A549 (cell line): ENCODE data around the gene COPRS. TPM values are rescaled to one million over a fixed set of nuclear protein-coding genes. Genes with fewer than 3 reads are reported as not detected.

Experiments
- ATAC-seq, 2 experiments: fragments of 200-7000 bp in 1 of 2; fragments of >200 bp in 1 of 2; cut with Nextera tagmentation in 1 of 2; cut with Tn5 transposase in 1 of 2; 3 replicates each; pipeline versions ENCODE4 v1.8.0 to v1.9.1; 2018 to 2020; ENCODE audit warnings: mild to moderate bottlenecking in 1 of 2, moderate library complexity in 1 of 2
- CTCF ChIA-PET: fragments of 300-600 bp; sonication (Branson Sonifier 250); formaldehyde crosslinking; extraction: SDS; loops from one replicate; lab custom pipeline; 2021; ENCODE audit warnings: antibody characterized with exemption, inconsistent platforms; lab: Yijun Ruan, JAX
- POLR2A ChIA-PET: fragments of 350-600 bp; formaldehyde crosslinking; extraction: SDS; loops from one replicate; lab custom pipeline; 2021; ENCODE audit warnings: antibody characterized with exemption, inconsistent platforms; lab: Yijun Ruan, JAX
- DNase-seq, 2 experiments: peaks; one replicate each; pipeline versions ENCODE4 v3.0.0 to v3.0.0-alpha.2; 2011 to 2016; ENCODE audit warnings: low read depth in 1 of 2, low spot score in 1 of 2
- FAIRE-seq: peaks from 2 replicates; lab custom pipeline; 2011; peaks lifted over from hg19 to GRCh38; lab: Jason Lieb, UNC
- H3K27ac ChIP-seq, 2 experiments: fragments of >200 bp; sonication (Bioruptor Twin); formaldehyde crosslinking; 3 replicates each; pipeline ENCODE4 v1.5.1; 2016 to 2017
- H3K4me1 ChIP-seq: fragments of >200 bp; sonication (Bioruptor Twin); formaldehyde crosslinking; 3 replicates; pipeline ENCODE4 v1.6.1; 2016
- H3K4me2 ChIP-seq: fragments of >200 bp; sonication (Bioruptor Twin); formaldehyde crosslinking; 3 replicates; pipeline ENCODE4 v1.6.1; 2016
- H3K4me3 ChIP-seq: fragments of >200 bp; sonication (Bioruptor Twin); formaldehyde crosslinking; 3 replicates; pipeline ENCODE4 v1.5.1; 2016
- H3K9me3 ChIP-seq: fragments of >200 bp; sonication (Bioruptor Twin); formaldehyde crosslinking; 3 replicates; pipeline ENCODE4 v1.6.1; 2016
- CBX2 ChIP-seq: fragments of 200-600 bp; sonication (generic); IDR thresholded peaks from 2 replicates; pipeline ENCODE4 v1.6.1; 2016; ENCODE audit warnings: low read depth, mild to moderate bottlenecking, borderline replicate concordance
- CBX8 ChIP-seq: fragments of 200-600 bp; sonication (generic); IDR thresholded peaks from 2 replicates; pipeline ENCODE4 v1.6.1; 2016
- CHD4 ChIP-seq: fragments of 200-600 bp; sonication (generic); IDR thresholded peaks from 2 replicates; pipeline ENCODE4 v1.6.1; 2016; ENCODE audit warnings: antibody characterized with exemption, mild to moderate bottlenecking, borderline replicate concordance
- EHF ChIP-seq: fragments of 250-450 bp; sonication (Bioruptor Pico); IDR thresholded peaks from 2 replicates; pipeline ENCODE4 v1.5.0; 2020; ENCODE audit warnings: mild to moderate bottlenecking
- EP300 ChIP-seq, 2 experiments: fragments of >200 bp; sonication (Bioruptor Twin); formaldehyde crosslinking; IDR thresholded peaks; 2 replicates in 1 of 2; 3 replicates in 1 of 2; pipeline ENCODE4 v1.6.1; 2016 to 2017
- ESRRA ChIP-seq: fragments of 150-350 bp; IDR thresholded peaks from 2 replicates; pipeline ENCODE4 v1.6.1; 2014; ENCODE audit warnings: mild to moderate bottlenecking, low read length, borderline replicate concordance
- HOXB13 ChIP-seq: fragments of 250-450 bp; sonication (Bioruptor Pico); IDR thresholded peaks from 2 replicates; pipeline ENCODE4 v1.5.0; 2020; ENCODE audit warnings: low read depth, mild to moderate bottlenecking, moderate library complexity
- JUNB ChIP-seq: fragments of >200 bp; sonication (Bioruptor Twin); formaldehyde crosslinking; IDR thresholded peaks from 2 replicates; pipeline ENCODE4 v1.6.1; 2016
- MAZ ChIP-seq: fragments of 150-350 bp; IDR thresholded peaks from 2 replicates; pipeline ENCODE4 v1.6.1; 2014; ENCODE audit warnings: antibody characterized with exemption, low read depth, low read length, borderline replicate concordance
- NFE2L2 ChIP-seq: fragments of 150-350 bp; conservative IDR thresholded peaks from 2 replicates; pipeline ENCODE4 v1.6.1; 2014; ENCODE audit warnings: low read length
- NPAS2 ChIP-seq: fragments of 250-450 bp; sonication (Bioruptor Pico); IDR thresholded peaks from 2 replicates; pipeline ENCODE4 v1.8.0; 2022; ENCODE audit warnings: mild to moderate bottlenecking, moderate library complexity, borderline replicate concordance
- POLR2AphosphoS2 ChIP-seq: conservative IDR thresholded peaks from 2 replicates; pipeline ENCODE4 v1.6.1; 2012; ENCODE audit warnings: low read length, improper control_type of control experiment, inconsistent platforms
- RAD21 ChIP-seq, 2 experiments: fragments of >200 bp in 1 of 2; sonication (Bioruptor Twin) in 1 of 2; formaldehyde crosslinking in 1 of 2; IDR thresholded peaks in 1 of 2; conservative IDR thresholded peaks in 1 of 2; 2 replicates in 1 of 2; 3 replicates in 1 of 2; pipeline ENCODE4 v1.6.1; 2012 to 2018; ENCODE audit warnings: inconsistent platforms in 1 of 2
- RARB ChIP-seq: fragments of 250-450 bp; sonication (Bioruptor Pico); IDR thresholded peaks from 2 replicates; pipeline ENCODE4 v1.8.0; 2021; ENCODE audit warnings: mild to moderate bottlenecking, moderate library complexity
- SMC3 ChIP-seq: fragments of >200 bp; sonication (Bioruptor Twin); formaldehyde crosslinking; IDR thresholded peaks from 3 replicates; pipeline ENCODE4 v1.6.1; 2018; ENCODE audit warnings: inconsistent platforms
- TFCP2L1 ChIP-seq: fragments of 250-450 bp; sonication (Bioruptor Pico); IDR thresholded peaks from 2 replicates; pipeline ENCODE4 v1.5.0; 2021; ENCODE audit warnings: mild to moderate bottlenecking
- ZFP36 ChIP-seq: fragments of 450-650 bp; IDR thresholded peaks from 2 replicates; pipeline ENCODE4 v1.6.1; 2014; ENCODE audit warnings: borderline replicate concordance; ENCODE audit not compliant: partially characterized antibody
- ZNF302 ChIP-seq: fragments of 250-450 bp; sonication (Bioruptor Pico); IDR thresholded peaks from 2 replicates; pipeline ENCODE4 v1.9.0; 2021; ENCODE audit warnings: inconsistent platforms, mild to moderate bottlenecking, moderate library complexity
- ZSCAN20 ChIP-seq: fragments of 250-450 bp; sonication (Bioruptor Pico); IDR thresholded peaks from 2 replicates; pipeline ENCODE4 v1.8.0; 2022; ENCODE audit warnings: mild to moderate bottlenecking, moderate library complexity
- WGBS: methylation state at CpG from one replicate; pipeline ENCODE4 v1.1.6; 2017; ENCODE audit errors: missing lambda C conversion rate; 5-methylcytosine and 5-hydroxymethylcytosine counted together
- polyA plus RNA-seq, 4 experiments: library from polyadenylated mRNA; depleted of rRNA in 3 of 4; stranded (reverse); fragments of >200 nt; fragmentation: RNase III in 1 of 4; extraction: RNeasy Plus Mini Kit Qiagen cat#74134 plus additional on column Dnase treatment in 1 of 4; gene quantifications; 2 replicates in 3 of 4; 3 replicates in 1 of 4; pipeline ENCODE4 v1.2.3, GENCODE V29; 2011 to 2017
- TF ChIP-seq, protein P1 (sequence below): fragments of 250-450 bp; sonication (Bioruptor Pico); IDR thresholded peaks from 2 replicates; pipeline ENCODE4 v1.5.0; 2021; ENCODE audit warnings: mild to moderate bottlenecking, moderate library complexity, borderline replicate concordance
- TF ChIP-seq, protein P2 (sequence below): fragments of 250-450 bp; sonication (Bioruptor Pico); IDR thresholded peaks from 2 replicates; pipeline ENCODE4 v1.5.0; 2020; ENCODE audit warnings: low read depth, mild to moderate bottlenecking, moderate library complexity
- TF ChIP-seq, protein P3 (sequence below): fragments of >200 bp; sonication (Bioruptor Twin); formaldehyde crosslinking; IDR thresholded peaks from 3 replicates; pipeline ENCODE4 v1.6.1; 2016
- TF ChIP-seq, protein P4 (sequence below): IDR thresholded peaks from 2 replicates; pipeline ENCODE4 v1.6.1; 2012
- TF ChIP-seq, protein P5 (sequence below): fragments of 450-650 bp; IDR thresholded peaks from 2 replicates; pipeline ENCODE4 v1.6.1; 2014; ENCODE audit warnings: antibody characterized with exemption
- TF ChIP-seq, protein P6 (sequence below): fragments of >200 bp; sonication (Bioruptor Twin); formaldehyde crosslinking; IDR thresholded peaks from 2 replicates; pipeline ENCODE4 v1.6.1; 2016

Gene COPRS
- polyA plus RNA-seq, 2 of the 4 experiments (the other 2 are of a cell fraction): 80.5 to 98.3 TPM

DNA sequence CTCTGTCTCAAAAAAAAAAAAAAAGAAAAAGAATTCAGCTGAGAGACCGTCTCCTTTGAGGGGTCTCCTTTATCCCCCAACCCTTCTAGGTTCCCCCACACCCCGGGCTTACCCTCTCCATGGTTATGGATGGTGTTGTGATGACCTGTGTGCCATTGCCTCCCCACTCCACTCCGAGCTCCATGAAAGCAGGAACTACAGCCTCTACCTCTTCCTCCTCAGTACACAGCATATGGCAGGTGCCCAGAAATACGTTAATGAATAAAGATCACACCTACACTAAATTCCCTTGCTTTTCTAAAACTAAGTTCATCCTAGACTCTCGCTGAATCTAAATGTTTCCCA lies 17.2 kb downstream of the COPRS start:
- H3K4me1 ChIP-seq: peaks cover 10% of the 10 kb centered on the region; the same call in 2 of the 3 replicates
- TF ChIP-seq RARB (CRISPR knock-in tag) (no peak), ZNF302 (CRISPR knock-in tag) (no peak), HOXB13 (CRISPR knock-in tag) (no peak), CBX2 (no peak), CHD4 (no peak), EP300 (IDR thresholded peaks at IDR 0.05) (no peak), NPAS2 (CRISPR knock-in tag) (no peak), NFE2L2 (no peak), TFCP2L1 (CRISPR knock-in tag) (no peak), MAZ (no peak), JUNB (no peak)
- TF ChIP-seq, protein P1, sequence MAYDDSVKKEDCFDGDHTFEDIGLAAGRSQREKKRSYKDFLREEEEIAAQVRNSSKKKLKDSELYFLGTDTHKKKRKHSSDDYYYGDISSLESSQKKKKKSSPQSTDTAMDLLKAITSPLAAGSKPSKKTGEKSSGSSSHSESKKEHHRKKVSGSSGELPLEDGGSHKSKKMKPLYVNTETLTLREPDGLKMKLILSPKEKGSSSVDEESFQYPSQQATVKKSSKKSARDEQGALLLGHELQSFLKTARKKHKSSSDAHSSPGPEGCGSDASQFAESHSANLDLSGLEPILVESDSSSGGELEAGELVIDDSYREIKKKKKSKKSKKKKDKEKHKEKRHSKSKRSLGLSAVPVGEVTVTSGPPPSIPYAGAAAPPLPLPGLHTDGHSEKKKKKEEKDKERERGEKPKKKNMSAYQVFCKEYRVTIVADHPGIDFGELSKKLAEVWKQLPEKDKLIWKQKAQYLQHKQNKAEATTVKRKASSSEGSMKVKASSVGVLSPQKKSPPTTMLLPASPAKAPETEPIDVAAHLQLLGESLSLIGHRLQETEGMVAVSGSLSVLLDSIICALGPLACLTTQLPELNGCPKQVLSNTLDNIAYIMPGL: no peak
- TF ChIP-seq, protein P2, sequence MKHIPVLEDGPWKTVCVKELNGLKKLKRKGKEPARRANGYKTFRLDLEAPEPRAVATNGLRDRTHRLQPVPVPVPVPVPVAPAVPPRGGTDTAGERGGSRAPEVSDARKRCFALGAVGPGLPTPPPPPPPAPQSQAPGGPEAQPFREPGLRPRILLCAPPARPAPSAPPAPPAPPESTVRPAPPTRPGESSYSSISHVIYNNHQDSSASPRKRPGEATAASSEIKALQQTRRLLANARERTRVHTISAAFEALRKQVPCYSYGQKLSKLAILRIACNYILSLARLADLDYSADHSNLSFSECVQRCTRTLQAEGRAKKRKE (CRISPR knock-in tag): no peak
- TF ChIP-seq, protein P3, sequence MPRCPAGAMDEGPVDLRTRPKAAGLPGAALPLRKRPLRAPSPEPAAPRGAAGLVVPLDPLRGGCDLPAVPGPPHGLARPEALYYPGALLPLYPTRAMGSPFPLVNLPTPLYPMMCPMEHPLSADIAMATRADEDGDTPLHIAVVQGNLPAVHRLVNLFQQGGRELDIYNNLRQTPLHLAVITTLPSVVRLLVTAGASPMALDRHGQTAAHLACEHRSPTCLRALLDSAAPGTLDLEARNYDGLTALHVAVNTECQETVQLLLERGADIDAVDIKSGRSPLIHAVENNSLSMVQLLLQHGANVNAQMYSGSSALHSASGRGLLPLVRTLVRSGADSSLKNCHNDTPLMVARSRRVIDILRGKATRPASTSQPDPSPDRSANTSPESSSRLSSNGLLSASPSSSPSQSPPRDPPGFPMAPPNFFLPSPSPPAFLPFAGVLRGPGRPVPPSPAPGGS: no peak
- TF ChIP-seq, all 56 proteins: peak for 0
- CTCF ChIA-PET: interaction anchor here (0.6 to 10.9 kb wide), 94 partner anchors 10 to 469 kb away, joined by 3 to 377 read pairs (median 5); partner anchors contain the start of gene COPRS
- POLR2A ChIA-PET: interaction anchor here (1.3 to 1.5 kb wide), 2 partner anchors 287 to 292 kb away, joined by 3 to 5 read pairs; no protein-coding TSS in a partner anchor
- 37% methylated on average over 5 of the region's 5 CpGs for WGBS
- ATAC-seq: peak in 1 of 2 experiments; percentile 10; a peak in 1 of 6 replicates
- no peak for FAIRE-seq
- no peak overlapping the region for H3K27ac ChIP-seq
- H3K4me3 ChIP-seq: no peak overlapping the region
- H3K4me2 ChIP-seq: peak overlapping the region; percentile 74; the same call in 2 of the 3 replicates
- H3K9me3 ChIP-seq: no peaks in the 10 kb centered on the region
- no peak for DNase-seq

DNA sequence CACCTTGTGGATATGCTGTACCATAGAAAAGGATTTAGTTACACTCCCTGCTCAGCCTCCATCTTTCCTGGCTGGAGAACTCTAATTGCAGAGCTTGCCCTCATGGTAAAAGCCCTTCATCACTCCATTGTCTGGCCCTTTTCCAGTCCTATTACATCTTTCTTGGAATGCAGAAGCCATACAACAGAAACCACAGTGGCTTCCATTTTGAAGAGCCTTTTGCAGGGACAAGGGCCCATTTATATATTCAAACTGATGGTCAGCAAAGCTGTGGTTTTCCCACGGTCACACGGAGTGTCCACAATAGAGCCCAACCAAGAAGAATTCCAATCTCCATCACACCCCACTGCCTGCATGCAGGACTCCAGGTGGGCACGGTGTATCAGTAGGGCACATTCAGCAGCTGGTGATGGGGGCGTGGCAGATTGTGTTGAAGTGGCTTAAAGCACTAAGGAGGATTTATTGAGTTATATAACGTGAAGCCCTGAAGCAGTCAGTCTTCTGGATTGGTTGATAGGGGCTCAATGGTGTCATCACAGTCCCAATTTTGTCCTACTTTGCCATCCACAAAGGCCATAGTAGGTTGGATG lies 20.3 kb downstream of the COPRS start:
- H3K9me3 ChIP-seq: no peaks in the 10 kb centered on the region
- ATAC-seq (no peak), FAIRE-seq (no peak), DNase-seq (no peak)
- ChIA-PET CTCF (interaction anchor here (0.8 to 5.6 kb wide), 6 partner anchors 83 to 402 kb away, joined by 3 to 36 read pairs (median 4); no protein-coding TSS in a partner anchor), POLR2A (interaction anchor here (0.7 kb wide), 1 partner anchor 77 kb away, joined by 4 read pairs; no protein-coding TSS in a partner anchor)
- H3K4me3 ChIP-seq: no peak overlapping the region
- TF ChIP-seq ESRRA (no peak), ZFP36 (no peak), ZSCAN20 (CRISPR knock-in tag) (no peak), SMC3 (no peak), POLR2AphosphoS2 (no peak), RAD21 (conservative IDR thresholded peaks at IDR 0.05 in 1 of 2, IDR thresholded peaks at IDR 0.05 in 1 of 2) (no peak), EHF (CRISPR knock-in tag) (no peak), CBX8 (no peak)
- TF ChIP-seq, protein P4, sequence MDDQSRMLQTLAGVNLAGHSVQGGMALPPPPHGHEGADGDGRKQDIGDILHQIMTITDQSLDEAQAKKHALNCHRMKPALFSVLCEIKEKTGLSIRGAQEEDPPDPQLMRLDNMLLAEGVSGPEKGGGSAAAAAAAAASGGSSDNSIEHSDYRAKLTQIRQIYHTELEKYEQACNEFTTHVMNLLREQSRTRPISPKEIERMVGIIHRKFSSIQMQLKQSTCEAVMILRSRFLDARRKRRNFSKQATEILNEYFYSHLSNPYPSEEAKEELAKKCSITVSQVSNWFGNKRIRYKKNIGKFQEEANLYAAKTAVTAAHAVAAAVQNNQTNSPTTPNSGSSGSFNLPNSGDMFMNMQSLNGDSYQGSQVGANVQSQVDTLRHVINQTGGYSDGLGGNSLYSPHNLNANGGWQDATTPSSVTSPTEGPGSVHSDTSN: no peak
- TF ChIP-seq, protein P5, sequence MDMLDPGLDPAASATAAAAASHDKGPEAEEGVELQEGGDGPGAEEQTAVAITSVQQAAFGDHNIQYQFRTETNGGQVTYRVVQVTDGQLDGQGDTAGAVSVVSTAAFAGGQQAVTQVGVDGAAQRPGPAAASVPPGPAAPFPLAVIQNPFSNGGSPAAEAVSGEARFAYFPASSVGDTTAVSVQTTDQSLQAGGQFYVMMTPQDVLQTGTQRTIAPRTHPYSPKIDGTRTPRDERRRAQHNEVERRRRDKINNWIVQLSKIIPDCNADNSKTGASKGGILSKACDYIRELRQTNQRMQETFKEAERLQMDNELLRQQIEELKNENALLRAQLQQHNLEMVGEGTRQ: no peak
- TF ChIP-seq, protein P6, sequence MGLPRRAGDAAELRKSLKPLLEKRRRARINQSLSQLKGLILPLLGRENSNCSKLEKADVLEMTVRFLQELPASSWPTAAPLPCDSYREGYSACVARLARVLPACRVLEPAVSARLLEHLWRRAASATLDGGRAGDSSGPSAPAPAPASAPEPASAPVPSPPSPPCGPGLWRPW: no peak
- no peak overlapping the region for H3K4me2 ChIP-seq
- 54% methylated on average over 5 of the region's 5 CpGs for WGBS
- no peak overlapping the region for H3K27ac ChIP-seq
- H3K4me1 ChIP-seq: peaks cover 10% of the 10 kb centered on the region; the same call in 2 of the 3 replicates
